OCI-LY7 (cell line): ENCODE results near the gene HTR5A.

Source experiments
- CTCF ChIP-seq: fragments of 200-600 bp; sonication (generic); conservative IDR thresholded peaks from 2 replicates; pipeline ENCODE4 v1.5.1; 2014; ENCODE audit warnings: mild to moderate bottlenecking, antibody characterized with exemption, low read length, moderate library complexity, mixed read lengths
- EZH2phosphoT487 ChIP-seq: fragments of 200-600 bp; sonication (generic); IDR thresholded peaks from 2 replicates; pipeline ENCODE4 v1.6.1; 2018; ENCODE audit warnings: low read depth, borderline replicate concordance, mild to moderate bottlenecking, mixed run types, antibody characterized with exemption, low read length, moderate library complexity, mixed read lengths

GRCh38 chr7:155109121-155109520 is 39.0 kb downstream of the HTR5A start:
- TF ChIP-seq CTCF = no peak
- TF ChIP-seq EZH2phosphoT487 = no peak
